ENCODE measurements around the gene TMCC3.

Gene TMCC3

DNA sequence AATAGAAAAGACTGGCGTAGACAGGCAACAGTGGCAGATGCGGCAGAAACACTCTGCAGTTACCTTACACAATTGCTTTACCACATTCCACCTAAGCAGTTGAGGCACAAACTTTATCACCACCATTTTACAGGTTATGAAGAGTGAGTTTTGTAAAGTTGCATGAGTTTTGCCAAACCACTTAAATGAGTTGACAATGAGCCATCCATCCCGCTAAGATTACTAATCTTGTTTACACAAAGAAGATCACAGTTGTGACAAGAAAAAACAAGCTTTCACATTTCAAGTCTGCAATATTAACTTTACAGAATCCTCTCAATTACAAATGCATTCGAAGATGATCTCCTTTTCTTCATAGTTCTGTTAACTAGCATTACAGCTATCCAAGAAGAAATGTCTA, 1.8 kb downstream of the TMCC3 start:
- DNase-seq (ENCODE audit: low read depth), result peak; percentile 74
- peak overlapping the region; percentile 63 for H3K4me3 ChIP-seq (ENCODE audit: control insufficient read depth, low read depth, low read length)
- TF ChIP-seq, protein P1, sequence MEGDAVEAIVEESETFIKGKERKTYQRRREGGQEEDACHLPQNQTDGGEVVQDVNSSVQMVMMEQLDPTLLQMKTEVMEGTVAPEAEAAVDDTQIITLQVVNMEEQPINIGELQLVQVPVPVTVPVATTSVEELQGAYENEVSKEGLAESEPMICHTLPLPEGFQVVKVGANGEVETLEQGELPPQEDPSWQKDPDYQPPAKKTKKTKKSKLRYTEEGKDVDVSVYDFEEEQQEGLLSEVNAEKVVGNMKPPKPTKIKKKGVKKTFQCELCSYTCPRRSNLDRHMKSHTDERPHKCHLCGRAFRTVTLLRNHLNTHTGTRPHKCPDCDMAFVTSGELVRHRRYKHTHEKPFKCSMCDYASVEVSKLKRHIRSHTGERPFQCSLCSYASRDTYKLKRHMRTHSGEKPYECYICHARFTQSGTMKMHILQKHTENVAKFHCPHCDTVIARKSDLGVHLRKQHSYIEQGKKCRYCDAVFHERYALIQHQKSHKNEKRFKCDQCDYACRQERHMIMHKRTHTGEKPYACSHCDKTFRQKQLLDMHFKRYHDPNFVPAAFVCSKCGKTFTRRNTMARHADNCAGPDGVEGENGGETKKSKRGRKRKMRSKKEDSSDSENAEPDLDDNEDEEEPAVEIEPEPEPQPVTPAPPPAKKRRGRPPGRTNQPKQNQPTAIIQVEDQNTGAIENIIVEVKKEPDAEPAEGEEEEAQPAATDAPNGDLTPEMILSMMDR (conservative IDR thresholded peaks at IDR 0.05; ENCODE audit: control insufficient read depth, insufficient read depth, low read depth, low read length), result no peak

DNA sequence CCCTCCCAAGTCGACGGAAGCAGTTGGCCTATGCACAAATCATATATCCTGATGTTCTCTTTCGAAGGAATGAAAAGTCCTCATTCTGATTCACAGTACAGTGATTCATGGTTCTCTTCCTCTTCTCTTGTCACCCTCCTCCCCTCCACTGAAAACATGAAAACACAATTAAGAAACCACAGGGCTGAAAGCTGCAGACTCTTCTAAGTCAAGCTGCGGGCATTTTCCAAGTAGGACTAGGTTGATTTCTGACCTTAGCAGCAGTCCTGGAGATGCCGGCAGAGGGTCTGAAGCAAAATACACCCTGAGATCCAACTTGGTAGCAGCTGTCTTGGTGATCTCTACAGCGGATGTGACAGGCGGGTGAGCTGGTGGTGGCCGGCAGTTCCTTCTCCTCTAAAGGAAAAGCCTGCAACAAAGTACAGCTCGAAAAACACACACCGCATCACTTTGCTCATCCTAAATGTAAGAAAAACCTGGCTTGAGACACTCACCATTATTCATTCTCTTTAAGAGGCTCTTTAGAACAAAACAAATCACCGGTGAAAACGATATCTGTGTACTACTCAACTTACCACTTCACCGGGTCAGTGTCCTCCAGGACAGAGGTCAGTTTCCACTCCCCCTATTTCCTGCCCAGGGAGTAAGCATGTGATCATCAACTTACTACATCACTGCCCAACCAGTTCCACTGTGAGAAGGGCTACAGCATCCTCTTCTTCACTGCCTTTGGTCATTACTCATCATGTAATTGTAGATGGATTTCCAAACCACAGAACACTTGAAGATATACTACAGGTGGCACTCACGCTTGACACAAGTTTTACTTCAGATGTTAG, 6.0 kb downstream of the TMCC3 start:
- H3K4me3 ChIP-seq (ENCODE audit: control insufficient read depth, low read depth, low read length), result peak overlapping the region; percentile 25
- TF ChIP-seq, protein P1 (conservative IDR thresholded peaks at IDR 0.05; ENCODE audit: control insufficient read depth, insufficient read depth, low read depth, low read length), result no peak
- peak; percentile 97 for DNase-seq (ENCODE audit: low read depth)

DNA sequence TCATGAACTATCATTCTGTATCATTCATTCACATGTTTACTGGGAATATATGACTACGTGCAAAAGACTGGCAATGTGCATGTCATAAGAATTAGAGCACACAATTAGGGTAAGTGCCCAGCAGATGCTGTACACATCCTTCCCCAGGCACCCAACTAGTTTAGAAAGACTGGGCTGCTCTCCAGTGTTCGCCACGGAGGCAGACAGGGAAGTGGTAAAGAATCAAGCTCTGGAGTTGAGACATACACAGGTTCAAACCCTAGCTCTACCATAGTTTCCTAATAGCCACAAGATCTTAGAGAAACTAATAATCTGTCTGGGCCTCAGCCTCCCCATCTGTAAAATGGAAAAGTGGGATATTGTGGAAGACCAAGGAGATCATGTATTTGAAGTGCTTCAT, 6.8 kb downstream of the TMCC3 start:
- peak; percentile 62 for DNase-seq (ENCODE audit: low read depth)

DNA sequence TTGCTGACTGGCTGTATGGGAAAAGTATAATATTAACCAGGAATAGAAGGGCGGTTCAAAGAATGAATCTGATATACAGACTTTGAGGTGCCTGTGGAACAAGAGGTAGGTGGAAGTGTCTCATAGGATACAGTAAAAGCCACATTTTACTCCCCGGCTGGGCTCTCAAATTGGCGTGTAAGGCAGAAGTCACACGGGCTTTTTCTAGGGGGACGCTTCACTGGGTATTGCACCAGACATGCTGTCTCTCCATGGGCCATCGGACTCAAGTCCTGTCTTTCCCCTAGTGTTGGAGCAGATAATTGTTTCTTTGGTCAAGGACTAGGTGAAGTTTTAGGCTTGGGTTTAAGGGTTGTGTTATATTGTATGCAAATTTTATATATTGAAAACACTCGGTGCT, 9.1 kb downstream of the TMCC3 start:
- no peak for DNase-seq (ENCODE audit: low read depth)
- TF ChIP-seq, protein P1 (conservative IDR thresholded peaks at IDR 0.05; ENCODE audit: control insufficient read depth, insufficient read depth, low read depth, low read length), result no peak
- H3K4me3 ChIP-seq (ENCODE audit: control insufficient read depth, low read depth, low read length), result no peak overlapping the region

More for the DNA sequence above, 6.8 kb downstream of the TMCC3 start:
- H3K4me3 ChIP-seq (ENCODE audit: control insufficient read depth, low read depth, low read length), result no peak overlapping the region
- TF ChIP-seq, protein P1 (conservative IDR thresholded peaks at IDR 0.05; ENCODE audit: control insufficient read depth, insufficient read depth, low read depth, low read length), result no peak

DNA sequence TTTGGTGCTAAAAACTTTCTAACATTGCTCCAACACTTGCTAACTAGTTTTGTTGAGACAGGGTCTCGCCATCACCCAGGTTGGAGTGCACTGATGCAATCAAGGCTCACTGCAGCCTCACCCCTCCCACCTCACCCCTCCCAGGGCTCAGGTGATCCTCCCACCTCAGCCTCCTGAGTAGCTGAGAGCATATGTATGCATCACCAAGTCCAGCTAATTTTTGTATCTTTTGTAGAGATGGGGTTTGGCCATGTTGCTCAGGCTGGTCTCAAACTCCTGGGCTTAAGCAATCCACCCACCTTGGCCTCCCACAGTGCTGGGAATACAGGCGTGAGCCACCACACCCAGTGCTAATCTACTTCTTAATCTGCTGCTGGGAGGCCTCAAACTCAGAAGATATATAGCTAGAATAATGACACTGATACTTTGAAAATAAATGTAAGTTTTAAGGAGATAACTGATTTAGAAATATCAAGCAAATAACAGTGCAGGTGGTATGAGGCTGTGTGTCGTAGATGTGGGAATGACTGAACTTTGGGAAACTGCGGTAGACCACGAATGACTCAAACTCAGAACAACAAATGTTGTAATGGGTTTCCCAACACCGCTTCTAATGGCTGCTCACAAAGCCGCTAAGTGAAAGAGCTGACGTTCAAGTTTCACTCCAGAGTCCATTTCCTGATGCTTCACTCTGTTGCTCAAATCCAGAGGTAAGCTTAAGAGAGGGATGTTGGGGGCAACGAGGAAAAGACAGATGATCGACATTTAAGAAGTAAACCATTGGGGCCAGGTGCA, 10.0 kb downstream of the TMCC3 start:
- DNase-seq (ENCODE audit: low read depth), result peak; percentile 95

DNA sequence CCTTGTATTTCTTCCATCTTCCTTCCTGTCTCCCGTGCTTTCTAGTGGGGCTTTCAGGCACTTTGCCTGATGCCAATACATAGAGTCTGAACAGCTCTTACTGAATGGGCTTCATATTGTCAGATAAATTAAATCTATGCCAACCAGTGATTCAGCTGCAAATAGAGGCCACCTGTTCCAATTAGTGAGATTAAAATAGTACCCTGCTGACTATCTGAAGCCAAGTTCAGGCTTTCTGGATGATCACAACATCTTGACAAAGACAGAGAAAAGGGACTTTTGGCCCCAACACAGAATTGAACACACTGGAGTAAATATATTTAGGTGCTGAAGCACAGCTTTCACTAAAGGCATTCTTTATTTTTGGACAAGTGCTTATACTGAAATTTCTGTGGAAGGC, 11.8 kb downstream of the TMCC3 start:
- no peak overlapping the region for H3K4me3 ChIP-seq (ENCODE audit: control insufficient read depth, low read depth, low read length)
- TF ChIP-seq, protein P1 (conservative IDR thresholded peaks at IDR 0.05; ENCODE audit: control insufficient read depth, insufficient read depth, low read depth, low read length), result no peak
- no peak for DNase-seq (ENCODE audit: low read depth)

More for the DNA sequence above, 10.0 kb downstream of the TMCC3 start:
- no peak overlapping the region for H3K4me3 ChIP-seq (ENCODE audit: control insufficient read depth, low read depth, low read length)
- TF ChIP-seq, protein P1 (conservative IDR thresholded peaks at IDR 0.05; ENCODE audit: control insufficient read depth, insufficient read depth, low read depth, low read length), result no peak
